NCI-H1105 (cell line): ENCODE data around the gene JAKMIP1.
A peak's percentile ranks its signal among the peaks of the same experiment; 100 is the strongest.

Source experiments
- DNase-seq: peaks from one replicate; lab custom pipeline; 2025; lab: John Stamatoyannopoulos, UW

The JAKMIP1 gene

GRCh38 chr4:6200011-6200921 is at the start of gene JAKMIP1:
Gene JAKMIP1, minus strand, starts transcription at chr4:6200549. Its CDS starts 87,699 bp downstream, at chr4:6112850.
- peak; percentile 56 for DNase-seq

GRCh38 chr4:6248394-6248793 is 48.0 kb upstream of the JAKMIP1 start:
- DNase-seq: no peak

DNA sequence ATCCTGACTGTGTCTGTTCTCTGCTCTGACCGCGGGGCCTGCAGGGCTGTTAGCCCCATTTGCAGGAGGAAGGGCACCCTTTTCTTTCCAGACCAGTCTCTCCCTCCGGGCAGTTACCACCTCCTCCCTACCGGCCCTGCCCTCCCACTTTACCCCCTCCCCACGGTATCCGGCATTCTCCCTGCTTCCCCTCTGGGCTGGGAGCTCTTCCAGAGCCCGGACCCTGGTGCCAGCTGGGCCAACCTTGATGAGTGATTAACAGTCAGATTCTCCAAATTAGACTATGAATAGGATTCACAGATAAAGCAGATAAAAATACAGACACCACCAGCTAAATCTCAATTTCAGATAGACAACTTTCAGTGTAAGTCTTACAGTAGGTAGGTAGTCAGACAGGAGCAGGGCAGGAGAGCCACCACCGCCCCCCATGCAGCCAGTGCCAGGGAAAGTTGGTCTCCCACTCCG is 45.9 kb upstream of the JAKMIP1 start:
- no peak for DNase-seq

GRCh38 chr4:6245246-6246169 is 45.2 kb upstream of the JAKMIP1 start:
- DNase-seq: no peak

GRCh38 chr4:6242271-6243029 is 42.1 kb upstream of the JAKMIP1 start:
- no peak for DNase-seq

DNA sequence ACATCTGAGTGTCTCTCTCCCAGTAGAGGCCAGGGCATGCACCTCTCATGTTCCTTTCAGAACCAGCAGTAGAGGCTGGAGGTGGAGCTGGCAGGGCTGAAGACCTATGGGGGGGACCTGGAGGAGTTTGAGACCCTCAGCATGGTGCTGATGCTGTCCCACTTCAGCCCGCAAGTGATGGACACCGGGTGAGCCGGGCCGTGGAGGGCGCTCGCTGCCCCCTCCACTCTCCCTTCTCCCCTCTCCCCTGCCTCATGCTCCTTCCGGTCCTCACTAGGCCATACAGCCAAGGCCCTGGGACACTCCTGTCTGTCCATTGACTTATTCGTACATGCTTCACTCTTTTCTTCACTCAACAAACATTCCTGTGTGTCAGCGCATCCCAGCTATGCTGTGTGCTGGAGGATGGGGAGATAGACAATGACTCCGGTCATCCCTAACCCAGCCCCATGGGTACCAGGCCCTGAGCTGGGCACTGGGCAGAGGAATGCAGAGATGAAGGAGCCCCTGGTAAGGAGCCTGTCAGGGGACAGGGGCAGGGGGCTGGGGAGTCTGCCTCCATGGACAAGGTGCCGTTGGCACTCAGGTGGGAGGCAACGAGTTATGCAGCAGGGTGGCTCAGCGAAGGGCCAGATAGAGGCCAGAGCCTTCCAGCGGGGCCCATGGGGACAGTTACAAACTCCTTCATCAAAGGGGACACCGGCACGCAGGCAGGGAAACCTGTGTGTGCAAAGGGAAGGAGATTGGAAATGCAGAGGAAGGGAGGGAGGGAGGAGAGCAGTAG is 40.9 kb upstream of the JAKMIP1 start:
- no peak for DNase-seq

- no peak for DNase-seq
Observed at GRCh38 chr4:6239968-6240367, 39.6 kb upstream of the JAKMIP1 start.

GRCh38 chr4:6239486-6239885 is 39.1 kb upstream of the JAKMIP1 start:
- DNase-seq: no peak

GRCh38 chr4:6236816-6237390 is 36.6 kb upstream of the JAKMIP1 start:
- DNase-seq: no peak

DNA sequence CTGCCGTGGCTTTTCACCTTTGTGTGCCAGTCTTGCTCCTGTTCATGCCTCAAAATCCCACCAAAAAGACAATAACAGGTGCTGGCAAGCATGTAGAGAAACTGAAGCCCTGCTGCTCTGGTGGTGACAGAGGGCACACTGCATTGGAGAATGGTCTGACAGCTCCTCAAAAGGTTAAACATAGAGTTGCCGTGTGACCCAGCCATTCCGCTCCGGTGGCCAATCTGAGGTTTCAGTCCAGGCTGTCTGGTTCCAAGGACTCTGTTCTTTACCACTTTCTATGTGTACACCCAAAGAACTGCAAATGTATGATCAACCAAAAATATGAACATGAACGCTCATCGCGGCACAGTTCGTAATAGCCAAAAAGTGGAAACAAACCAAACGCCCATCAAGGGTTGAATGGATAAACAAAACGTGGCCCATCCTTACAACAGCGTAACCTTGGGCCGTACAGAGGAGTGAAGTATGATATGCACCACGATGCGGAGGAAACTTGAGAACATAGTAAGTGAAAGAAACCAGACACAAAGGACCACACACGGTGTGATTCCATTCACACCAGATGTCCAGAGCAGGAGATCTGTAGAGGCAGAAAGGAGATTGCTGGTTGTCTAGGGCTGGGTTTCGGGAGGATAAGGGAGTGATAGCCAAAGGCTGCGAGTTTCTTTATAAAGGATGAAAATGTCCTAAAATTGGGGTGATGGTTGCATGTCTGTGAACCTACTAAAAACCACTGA is 35.7 kb upstream of the JAKMIP1 start:
- no peak for DNase-seq

GRCh38 chr4:6235012-6235411 is 34.7 kb upstream of the JAKMIP1 start:
- no peak for DNase-seq

GRCh38 chr4:6233929-6234328 is 33.6 kb upstream of the JAKMIP1 start:
- no peak for DNase-seq

GRCh38 chr4:6232836-6233785 is 32.8 kb upstream of the JAKMIP1 start:
- DNase-seq: no peak

DNA sequence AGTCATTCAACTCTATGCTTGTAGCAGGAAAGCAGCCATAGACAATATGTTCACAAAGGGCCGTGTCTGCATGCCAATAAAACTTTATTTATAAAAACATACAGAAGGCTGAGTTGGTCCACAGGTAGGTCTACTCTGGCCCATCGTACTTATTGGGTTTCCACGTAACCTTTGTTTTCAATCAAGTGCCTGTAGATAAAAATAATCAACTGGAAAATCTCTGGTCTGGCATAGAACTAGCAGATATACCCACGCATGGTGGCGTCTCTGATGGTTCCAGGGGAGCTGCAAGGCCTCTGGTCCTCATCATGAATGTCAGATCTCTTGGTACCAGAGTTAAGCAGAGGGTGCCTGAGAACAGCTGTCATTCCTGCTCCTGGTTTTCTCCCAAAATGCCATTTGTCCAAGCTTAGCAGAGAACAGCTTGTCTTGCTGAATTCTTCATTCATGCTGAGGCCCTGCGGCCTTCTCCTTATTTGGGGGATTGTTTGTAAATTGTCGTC is 31.4 kb upstream of the JAKMIP1 start:
- DNase-seq: no peak

- no peak for DNase-seq
Observed at GRCh38 chr4:6230827-6231662, 30.7 kb upstream of the JAKMIP1 start.

GRCh38 chr4:6230502-6230785 is 30.1 kb upstream of the JAKMIP1 start:
- DNase-seq: no peak

DNA sequence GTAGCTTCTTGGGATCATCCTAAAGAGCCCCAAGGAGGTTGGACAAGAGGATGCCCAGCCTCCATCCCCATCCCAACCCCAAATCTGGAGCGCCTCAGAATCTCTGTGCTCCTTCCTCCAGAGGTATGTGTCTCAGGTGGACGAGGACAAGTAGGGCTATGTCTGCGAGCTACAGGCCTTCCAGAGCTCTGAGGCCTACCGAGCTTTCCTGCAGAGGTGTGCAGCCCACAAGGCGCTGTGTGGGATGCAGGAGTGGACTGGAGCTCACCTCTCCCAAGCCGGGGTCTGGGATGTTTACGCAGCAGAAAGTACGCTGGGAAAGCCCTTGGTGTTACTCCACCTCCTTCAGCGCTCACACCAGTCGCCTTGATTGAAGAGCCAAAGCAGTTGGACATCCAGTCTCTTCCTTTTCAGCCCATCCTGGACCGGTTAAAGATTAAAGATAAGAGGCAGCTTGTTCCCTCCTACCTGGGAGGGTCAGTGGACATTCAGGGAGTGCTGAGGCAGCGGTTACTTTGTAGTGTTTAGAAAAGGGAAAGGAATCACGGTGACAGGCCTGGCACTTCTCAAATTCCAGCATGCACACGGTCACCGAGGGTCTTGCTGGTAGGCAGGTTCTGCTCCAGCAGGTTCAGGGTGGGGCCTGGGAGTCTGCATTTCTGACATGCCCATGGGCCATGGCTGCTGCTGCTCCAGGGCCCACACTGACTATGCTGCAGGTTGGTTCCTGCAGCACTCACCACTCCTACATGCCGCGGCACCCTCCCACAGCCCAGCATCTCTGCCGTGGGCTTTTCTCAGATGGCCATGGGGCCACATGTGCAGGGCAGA is 29.5 kb upstream of the JAKMIP1 start:
- no peak for DNase-seq
